22Rv1 (cell line): Measurements from ENCODE around the gene HOXA3.

ENCODE experiments used
- H3K27ac ChIP-seq: fragments of 450-650 bp; 2 replicates; pipeline ENCODE4 v1.5.1; 2017
- ZFX ChIP-seq: fragments of 450-650 bp; IDR thresholded peaks from 2 replicates; pipeline ENCODE4 v1.6.1; 2017; ENCODE audit warnings: antibody characterized with exemption, borderline replicate concordance
- TF ChIP-seq, protein P1 (sequence below): fragments of 450-650 bp; IDR thresholded peaks from 2 replicates; pipeline ENCODE4 v1.5.1; 2017; ENCODE audit warnings: mild to moderate bottlenecking

The HOXA3 gene

DNA sequence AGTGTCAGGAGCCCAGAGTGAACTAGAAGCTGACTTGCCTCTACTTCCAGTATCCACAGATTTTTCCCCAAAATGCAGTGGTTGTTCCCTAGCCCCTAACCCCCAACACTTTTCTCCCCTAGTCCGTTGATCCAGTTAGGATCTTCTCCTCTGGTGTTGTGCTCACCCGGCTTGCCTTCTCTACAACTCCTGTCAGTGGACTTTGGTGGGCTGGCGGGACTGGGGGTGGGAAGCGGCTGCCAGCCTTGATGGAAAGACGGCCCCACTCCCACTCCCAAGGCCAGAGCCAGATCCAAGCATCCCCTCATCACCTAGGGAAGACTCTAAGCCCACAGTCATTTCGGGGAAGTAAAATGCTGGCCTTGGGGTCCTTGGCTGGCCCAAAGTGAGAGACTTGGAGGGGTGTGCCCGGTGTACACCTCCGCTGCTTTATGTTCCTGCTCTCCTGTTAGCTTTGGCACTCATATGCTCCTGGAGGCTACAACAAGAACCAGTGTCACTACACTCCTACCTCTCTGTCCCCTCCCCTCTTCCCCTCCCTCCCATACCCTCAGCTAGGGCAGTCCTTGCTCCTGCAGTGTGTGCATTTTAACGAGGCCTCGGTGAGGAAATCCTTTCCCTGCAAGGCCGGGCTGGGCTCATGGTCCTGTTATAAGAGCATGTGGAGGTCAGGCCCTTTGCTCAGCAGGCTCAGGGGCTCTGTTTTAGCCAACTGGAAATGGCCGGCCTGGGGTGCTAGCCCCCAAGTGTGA, 22.7 kb upstream of the HOXA3 start:
- TF ChIP-seq, protein P1, sequence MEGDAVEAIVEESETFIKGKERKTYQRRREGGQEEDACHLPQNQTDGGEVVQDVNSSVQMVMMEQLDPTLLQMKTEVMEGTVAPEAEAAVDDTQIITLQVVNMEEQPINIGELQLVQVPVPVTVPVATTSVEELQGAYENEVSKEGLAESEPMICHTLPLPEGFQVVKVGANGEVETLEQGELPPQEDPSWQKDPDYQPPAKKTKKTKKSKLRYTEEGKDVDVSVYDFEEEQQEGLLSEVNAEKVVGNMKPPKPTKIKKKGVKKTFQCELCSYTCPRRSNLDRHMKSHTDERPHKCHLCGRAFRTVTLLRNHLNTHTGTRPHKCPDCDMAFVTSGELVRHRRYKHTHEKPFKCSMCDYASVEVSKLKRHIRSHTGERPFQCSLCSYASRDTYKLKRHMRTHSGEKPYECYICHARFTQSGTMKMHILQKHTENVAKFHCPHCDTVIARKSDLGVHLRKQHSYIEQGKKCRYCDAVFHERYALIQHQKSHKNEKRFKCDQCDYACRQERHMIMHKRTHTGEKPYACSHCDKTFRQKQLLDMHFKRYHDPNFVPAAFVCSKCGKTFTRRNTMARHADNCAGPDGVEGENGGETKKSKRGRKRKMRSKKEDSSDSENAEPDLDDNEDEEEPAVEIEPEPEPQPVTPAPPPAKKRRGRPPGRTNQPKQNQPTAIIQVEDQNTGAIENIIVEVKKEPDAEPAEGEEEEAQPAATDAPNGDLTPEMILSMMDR, result no peak
- no peak for TF ChIP-seq ZFX
- H3K27ac ChIP-seq, result peak overlapping the region; percentile 81

DNA sequence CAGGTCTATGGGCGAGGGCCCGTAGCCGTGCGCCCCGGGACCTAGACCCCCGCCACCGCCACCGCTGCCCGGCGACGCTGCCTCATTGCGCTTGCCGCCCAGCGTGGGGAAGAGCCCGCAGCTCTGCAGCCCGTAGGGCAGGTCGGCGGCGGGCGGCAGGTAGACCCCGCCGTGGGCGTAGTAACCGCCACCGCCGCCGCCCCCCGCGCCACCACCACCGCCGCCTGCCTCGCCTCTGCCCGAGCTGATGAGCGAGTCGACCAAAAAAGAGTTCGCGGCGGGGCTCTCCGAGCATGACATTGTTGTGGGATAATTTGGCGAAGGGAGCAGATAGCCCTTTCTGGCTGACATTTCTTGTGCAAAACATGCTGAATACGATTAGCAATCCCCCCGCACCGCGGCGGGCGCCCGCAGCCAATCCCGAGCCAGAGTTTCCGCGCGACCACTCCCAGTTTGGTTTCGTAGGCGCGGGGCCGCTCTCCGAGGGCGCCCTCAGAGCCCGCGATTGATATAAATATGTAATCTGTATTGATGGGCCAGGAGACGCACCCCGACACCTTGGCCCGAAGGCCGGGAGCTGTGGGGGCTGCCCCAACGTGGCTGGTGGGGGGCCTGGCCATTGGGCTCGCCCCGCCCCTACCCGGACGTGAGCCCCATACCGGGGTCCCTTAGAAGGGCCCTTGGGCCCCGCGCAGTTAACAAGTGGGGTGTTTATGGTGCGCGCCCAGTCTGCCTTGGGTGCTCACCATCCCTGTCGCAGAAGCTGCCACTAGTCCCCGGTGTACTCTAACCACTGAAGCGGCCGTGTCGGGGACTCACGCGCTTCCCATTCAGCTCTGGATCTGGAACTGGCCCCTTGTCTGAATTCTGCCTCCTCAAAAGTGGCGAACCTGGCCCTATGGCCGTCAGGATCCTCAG, 21.8 kb upstream of the HOXA3 start, which contains the start of gene HOXA10:
TSS of gene HOXA10 (minus strand) at position 365 of the 918 bp plus-strand sequence. CDS start at position 351, 14 bp downstream.
- TF ChIP-seq ZFX, result no peak
- TF ChIP-seq, protein P1, result no peak
- H3K27ac ChIP-seq, result peak within 1 kb of the TSS; percentile 81

DNA sequence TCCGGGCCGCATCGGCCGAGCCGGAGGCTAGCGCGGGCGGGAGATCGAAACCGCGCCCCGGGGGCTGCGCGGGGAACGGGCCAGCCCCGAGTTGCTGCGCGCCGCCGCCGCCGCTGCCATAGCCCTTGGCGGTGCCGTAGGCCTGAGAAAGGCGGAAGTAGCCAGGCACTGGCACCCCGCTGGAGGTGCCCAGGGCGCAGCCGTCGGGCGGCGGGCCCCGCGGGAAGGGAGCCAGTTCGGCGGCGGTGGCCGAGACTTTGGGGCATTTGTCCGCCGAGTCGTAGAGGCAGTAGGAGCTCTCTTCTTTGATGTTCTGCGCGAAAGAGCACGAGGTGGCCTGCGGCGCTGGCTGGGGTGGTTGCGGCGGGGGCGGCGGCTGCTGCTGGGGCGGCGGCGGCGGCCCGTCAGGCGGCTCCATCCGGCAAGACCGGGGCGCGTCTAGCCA, 21.1 kb upstream of the HOXA3 start:
- peak overlapping the region; percentile 81 for H3K27ac ChIP-seq
- TF ChIP-seq ZFX, result no peak
- TF ChIP-seq, protein P1, result no peak

DNA sequence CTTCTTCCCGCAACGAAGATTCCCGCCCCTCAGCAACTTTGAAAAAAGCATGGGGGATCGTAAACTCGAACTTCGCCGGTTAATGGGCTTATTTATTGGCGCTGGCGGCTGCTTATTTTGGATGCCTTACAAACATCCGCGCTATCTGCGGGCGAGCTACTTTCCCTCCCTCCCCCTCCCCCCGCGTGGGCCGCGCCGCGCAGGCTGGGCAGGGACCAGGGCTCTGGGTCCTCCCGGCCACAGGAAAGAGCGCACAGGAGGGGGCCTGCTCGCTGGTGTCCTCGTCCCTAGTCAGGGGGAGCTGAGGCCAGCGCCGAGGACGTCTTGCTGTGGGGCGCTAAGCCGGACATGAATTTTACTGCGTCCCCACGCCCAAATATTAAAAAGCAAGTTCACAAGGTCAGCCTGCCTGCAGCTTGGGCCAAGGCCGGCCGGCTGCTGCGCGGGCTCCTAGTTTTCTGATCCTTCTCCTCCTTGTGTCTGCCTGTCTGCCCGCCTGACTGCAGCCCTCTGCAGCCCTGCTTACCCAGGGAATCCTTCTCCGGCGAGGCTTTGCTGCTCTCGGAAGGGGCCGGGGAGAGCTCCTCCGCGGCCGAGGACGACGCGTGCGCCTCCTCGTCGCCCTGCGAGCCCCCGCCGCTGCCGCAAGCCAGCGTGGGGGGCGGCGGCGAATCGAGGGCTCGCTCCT, 20.6 kb upstream of the HOXA3 start:
- TF ChIP-seq ZFX, result no peak
- TF ChIP-seq, protein P1, result no peak
- H3K27ac ChIP-seq, result peak overlapping the region; percentile 81

DNA sequence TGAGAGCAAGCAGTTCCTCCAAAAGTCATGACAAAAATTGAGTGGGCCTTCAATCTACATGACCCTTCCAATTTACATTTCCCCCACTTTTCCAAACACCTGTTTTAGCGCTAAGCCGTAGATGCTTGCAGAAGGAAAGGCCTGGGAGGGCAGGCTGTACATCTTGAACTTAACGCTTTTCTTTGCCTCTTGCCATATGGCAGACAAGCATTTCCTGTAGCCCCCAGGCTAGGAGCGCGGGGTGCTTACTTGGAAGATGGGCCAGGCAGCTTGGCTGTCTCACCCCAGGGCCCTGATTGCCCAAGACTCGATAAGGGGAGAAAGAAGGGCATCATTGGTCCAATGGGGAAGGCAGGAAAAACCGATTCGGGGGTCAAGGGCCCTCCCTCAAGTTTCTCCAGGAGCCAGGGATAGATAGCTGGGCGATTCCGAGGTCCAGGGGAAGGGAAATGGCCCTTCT, 20.0 kb upstream of the HOXA3 start:
- no peak for TF ChIP-seq ZFX
- TF ChIP-seq, protein P1, result no peak
- H3K27ac ChIP-seq, result peak overlapping the region; percentile 81

DNA sequence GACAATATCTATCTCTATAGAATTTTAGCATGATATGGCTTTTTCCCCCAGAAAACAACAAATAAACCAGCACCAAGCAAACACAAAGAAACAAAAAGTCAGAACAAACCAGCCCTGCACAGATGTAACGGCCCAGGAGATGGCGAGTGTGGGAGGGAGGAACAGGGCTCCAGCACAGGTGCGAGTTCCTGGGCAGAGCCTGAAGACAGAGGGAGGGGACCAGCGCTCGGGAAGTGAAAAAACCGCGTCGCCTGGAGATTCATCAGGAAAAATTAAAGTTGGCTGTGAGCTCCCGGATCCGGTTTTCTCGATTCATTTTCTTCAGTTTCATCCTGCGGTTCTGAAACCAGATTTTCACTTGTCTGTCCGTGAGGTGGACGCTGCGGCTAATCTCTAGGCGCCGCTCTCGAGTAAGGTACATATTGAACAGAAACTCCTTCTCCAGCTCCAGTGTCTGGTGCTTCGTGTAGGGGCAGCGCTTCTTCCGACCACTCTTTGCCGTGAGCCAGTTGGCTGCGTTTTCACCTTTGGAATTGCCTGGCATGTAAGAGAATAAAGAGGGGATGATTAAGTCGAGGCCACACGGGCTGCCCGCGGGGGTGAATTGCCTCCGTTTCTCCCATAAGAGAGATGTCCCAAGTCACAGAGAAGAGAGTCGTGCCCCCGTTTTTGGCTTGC, 19.4 kb upstream of the HOXA3 start:
- TF ChIP-seq, protein P1, result peak; percentile 77
- no peak for TF ChIP-seq ZFX
- peak overlapping the region; percentile 81 for H3K27ac ChIP-seq
